Nephron (organoid): ENCODE results near the gene MATN1.
A peak's percentile ranks its signal among the peaks of the same experiment; 100 is the strongest.

Experiments
- H3K27ac Mint-ChIP-seq, 3 experiments: 2 replicates each; pipeline ENCODE4 v1.8.0; 2020; ENCODE audit warnings: mixed read lengths in 3 of 3, mild to moderate bottlenecking in 2 of 3, moderate library complexity in 1 of 3
- H3K27me3 Mint-ChIP-seq: 2 replicates; pipeline ENCODE4 v1.8.0; 2021; ENCODE audit warnings: low read depth, mild to moderate bottlenecking, moderate library complexity, mixed read lengths
- H3K36me3 Mint-ChIP-seq: 2 replicates; pipeline ENCODE4 v1.8.0; 2020; ENCODE audit warnings: low read depth, mixed read lengths
- H3K4me1 Mint-ChIP-seq: 2 replicates; pipeline ENCODE4 v1.8.0; 2020; ENCODE audit warnings: mixed read lengths
- H3K4me3 Mint-ChIP-seq, 3 experiments: 2 replicates each; pipeline ENCODE4 v1.8.0; 2020; ENCODE audit warnings: mild to moderate bottlenecking in 3 of 3, mixed read lengths in 3 of 3, moderate library complexity in 2 of 3
- H3K9me3 Mint-ChIP-seq: 2 replicates; pipeline ENCODE4 v1.8.0; 2020; ENCODE audit warnings: mixed read lengths
- CTCF ChIP-seq, 3 experiments: fragments of 200-600 bp; sonication (generic); IDR thresholded peaks; one replicate each; pipeline ENCODE4 v1.5.0; 2021; ENCODE audit warnings: antibody characterized with exemption in 3 of 3; ENCODE audit not compliant: unreplicated experiment in 3 of 3

The MATN1 gene

GRCh38 chr1:30684881-30685795, 38.2 kb downstream of the MATN1 start:
- peak in 1 of 3 experiments; percentile 25 for TF ChIP-seq CTCF (IDR thresholded peaks at IDR 0.05; ENCODE audit: unreplicated experiment in 3 of 3)
- no peaks in the 10 kb centered on the region for H3K36me3 Mint-ChIP-seq
- peak overlapping the region; percentile 43 to 69 (median 62) for H3K4me3 Mint-ChIP-seq
- H3K4me1 Mint-ChIP-seq, result peaks cover 20% of the 10 kb centered on the region
- peaks cover 4% of the 10 kb centered on the region for H3K9me3 Mint-ChIP-seq
- peaks cover 78% of the 10 kb centered on the region for H3K27me3 Mint-ChIP-seq
- H3K27ac Mint-ChIP-seq, result peak overlapping the region in 1 of 3 experiments; percentile 74

GRCh38 chr1:30684259-30684658, 39.1 kb downstream of the MATN1 start:
- peaks cover 4% of the 10 kb centered on the region for H3K9me3 Mint-ChIP-seq
- no peak overlapping the region for H3K27ac Mint-ChIP-seq
- H3K27me3 Mint-ChIP-seq, result peaks cover 78% of the 10 kb centered on the region
- no peak overlapping the region for H3K4me3 Mint-ChIP-seq
- H3K36me3 Mint-ChIP-seq, result no peaks in the 10 kb centered on the region
- no peak for TF ChIP-seq CTCF (IDR thresholded peaks at IDR 0.05; ENCODE audit: unreplicated experiment in 3 of 3)
- H3K4me1 Mint-ChIP-seq, result peaks cover 15% of the 10 kb centered on the region

- peaks cover 15% of the 10 kb centered on the region for H3K4me1 Mint-ChIP-seq
- H3K27me3 Mint-ChIP-seq, result peaks cover 73% of the 10 kb centered on the region
- no peaks in the 10 kb centered on the region for H3K36me3 Mint-ChIP-seq
- no peak for TF ChIP-seq CTCF (IDR thresholded peaks at IDR 0.05; ENCODE audit: unreplicated experiment in 3 of 3)
- H3K9me3 Mint-ChIP-seq, result peaks cover 7% of the 10 kb centered on the region
- no peak overlapping the region for H3K27ac Mint-ChIP-seq
- no peak overlapping the region for H3K4me3 Mint-ChIP-seq
Measured at GRCh38 chr1:30683699-30684098, 39.7 kb downstream of the MATN1 start.

- TF ChIP-seq CTCF (IDR thresholded peaks at IDR 0.05; ENCODE audit: unreplicated experiment in 3 of 3), result no peak
- Mint-ChIP-seq H3K4me3 (no peak overlapping the region), H3K4me1 (peaks cover 15% of the 10 kb centered on the region), H3K9me3 (peaks cover 9% of the 10 kb centered on the region), H3K27me3 (peaks cover 67% of the 10 kb centered on the region), H3K27ac (no peak overlapping the region), H3K36me3 (no peaks in the 10 kb centered on the region)
Measured at GRCh38 chr1:30682396-30683275, 40.7 kb downstream of the MATN1 start.

- Mint-ChIP-seq H3K27me3 (peaks cover 59% of the 10 kb centered on the region), H3K4me3 (no peak overlapping the region), H3K4me1 (peaks cover 6% of the 10 kb centered on the region), H3K27ac (no peak overlapping the region), H3K9me3 (peaks cover 9% of the 10 kb centered on the region), H3K36me3 (no peaks in the 10 kb centered on the region)
- no peak for TF ChIP-seq CTCF (IDR thresholded peaks at IDR 0.05; ENCODE audit: unreplicated experiment in 3 of 3)
Measured at GRCh38 chr1:30681782-30682181, 41.6 kb downstream of the MATN1 start.
